Stimulated activated CD8-positive, alpha-beta memory T cell treated with anti-CD3 and anti-CD28 coated beads, Interleukin-4, amount 100 ng/mL, for 24 hours (primary cell): ENCODE results near the gene BOLA2B.
"Not testable (repeated sequence)": the region's sequence is repeated elsewhere in the genome, so short reads cannot be mapped to it uniquely, and the experiment has no call there.

Experiments
- DNase-seq: peaks from one replicate; pipeline ENCODE4 v3.0.0-alpha.2; 2020; ENCODE audit warnings: low read depth

Gene BOLA2B

DNA sequence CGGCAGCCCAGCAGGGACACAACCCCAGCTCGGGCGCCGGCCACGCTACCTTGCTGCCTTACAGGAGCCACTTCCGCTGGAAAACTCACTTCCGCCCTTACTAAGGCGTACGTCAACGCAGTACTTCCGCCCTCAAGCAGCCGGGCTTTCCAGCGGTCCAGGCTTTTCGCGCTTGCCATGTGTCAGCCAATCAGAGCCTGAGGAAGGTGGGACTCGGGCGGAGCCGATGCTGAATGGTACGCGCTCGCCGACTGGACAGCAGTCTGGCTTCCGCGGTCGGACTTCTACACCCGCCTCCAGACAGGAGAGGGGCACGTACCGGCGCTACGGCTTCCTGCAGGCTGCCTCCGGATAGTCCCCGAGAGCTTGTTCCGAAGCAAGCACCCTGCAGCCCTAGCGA lies at the start of gene BOLA2B, which contains the start of gene SLX1A:
Gene BOLA2B, minus strand, starts transcription at position 52 of the 400 bp plus-strand sequence. CDS start 71 bp downstream, outside the sequence.
Gene SLX1A, plus strand, starts transcription at position 261 of the 400 bp plus-strand sequence. CDS start 210 bp downstream, outside the sequence.
- not testable (repeated sequence) for DNase-seq

DNA sequence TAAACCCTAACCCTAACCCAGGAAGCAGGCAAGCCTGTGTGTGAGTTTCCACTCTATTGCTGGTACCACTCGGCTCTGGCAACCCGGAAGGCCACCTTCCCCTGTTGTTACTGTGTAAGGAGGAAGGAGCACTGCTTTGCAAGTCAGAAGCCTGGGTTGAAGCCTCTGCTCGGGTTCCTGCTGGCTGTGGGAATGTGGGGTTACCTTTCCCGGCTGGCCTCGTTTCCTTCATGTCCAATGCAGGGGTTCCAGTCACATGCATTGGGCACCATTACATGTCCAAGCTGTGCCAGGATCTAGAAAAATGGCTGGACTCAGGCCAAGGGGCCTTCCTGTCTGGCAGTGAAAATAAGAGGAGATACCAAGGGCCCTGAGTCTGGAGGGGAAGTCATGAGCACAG lies 23.6 kb upstream of the BOLA2B start:
- DNase-seq: not testable (repeated sequence)

DNA sequence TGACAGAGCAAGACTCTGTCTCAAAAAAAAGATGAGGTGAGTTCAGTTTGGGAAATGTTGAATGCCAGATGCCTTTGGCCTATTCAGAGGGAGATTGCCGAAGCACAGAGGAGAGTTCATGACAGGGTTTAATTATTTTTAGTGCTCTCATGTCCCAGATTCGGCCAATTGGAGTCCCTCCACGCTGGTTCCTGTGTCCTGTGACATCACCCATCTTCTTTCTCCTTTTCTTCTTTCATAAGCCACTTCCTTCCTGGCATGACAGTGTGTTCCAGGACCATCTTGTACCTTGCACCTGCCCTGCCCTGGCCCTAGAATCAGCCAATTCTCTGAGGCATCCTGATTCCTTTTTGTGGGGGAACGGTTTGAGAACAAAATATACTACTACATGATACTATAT lies 17.9 kb upstream of the BOLA2B start:
- DNase-seq: not testable (repeated sequence)

DNA sequence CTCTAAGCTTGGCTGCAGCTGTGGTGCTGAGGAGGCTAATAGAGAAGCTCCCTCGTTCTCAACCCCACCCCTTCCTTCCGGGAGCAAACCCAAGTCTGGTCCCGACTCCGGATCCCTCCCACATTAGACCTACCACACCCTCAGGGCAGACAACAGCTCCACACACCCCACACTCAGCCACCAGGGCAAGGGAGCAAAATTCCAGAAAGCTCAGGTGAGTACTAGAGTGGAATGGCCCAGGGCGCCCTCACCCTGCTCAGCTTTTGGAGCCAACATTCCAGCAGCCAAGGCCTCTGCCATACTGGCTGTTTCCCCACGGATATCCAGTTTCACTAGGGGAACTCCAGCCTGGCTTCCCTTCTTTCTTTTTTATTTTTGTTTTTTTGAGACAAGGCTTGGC lies 15.6 kb upstream of the BOLA2B start:
- not testable (repeated sequence) for DNase-seq

DNA sequence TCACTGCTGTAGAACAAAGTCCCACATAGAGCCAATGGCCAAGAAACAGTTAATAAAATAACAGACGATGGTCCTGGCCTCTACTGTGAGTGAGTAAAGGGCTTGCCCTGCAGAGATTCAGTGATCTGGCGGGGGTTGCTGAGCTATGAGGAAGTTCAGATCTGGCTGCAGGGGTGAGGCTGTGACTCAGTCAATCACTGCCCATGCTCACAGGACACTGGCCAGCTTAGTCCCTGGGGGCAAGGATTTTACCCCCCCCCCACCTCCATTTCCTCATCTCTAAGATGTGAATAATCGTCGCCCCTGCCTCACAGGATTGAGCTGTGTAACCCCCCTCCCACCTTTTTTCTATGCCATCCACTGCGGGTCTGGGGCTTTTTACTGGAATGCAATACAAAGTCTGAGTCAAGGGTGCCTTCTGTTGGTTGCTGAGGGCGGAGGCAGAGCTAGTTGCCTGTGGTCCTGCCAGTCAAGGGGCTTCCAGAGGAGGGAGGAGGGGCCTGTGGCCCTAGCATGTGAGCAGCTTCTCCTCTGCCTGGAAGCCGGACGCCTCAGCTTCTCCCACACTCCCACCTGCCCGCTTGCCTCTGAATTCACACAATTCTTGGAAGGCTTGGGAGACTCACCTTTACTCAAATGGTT lies 13.7 kb upstream of the BOLA2B start:
- DNase-seq: not testable (repeated sequence)

DNA sequence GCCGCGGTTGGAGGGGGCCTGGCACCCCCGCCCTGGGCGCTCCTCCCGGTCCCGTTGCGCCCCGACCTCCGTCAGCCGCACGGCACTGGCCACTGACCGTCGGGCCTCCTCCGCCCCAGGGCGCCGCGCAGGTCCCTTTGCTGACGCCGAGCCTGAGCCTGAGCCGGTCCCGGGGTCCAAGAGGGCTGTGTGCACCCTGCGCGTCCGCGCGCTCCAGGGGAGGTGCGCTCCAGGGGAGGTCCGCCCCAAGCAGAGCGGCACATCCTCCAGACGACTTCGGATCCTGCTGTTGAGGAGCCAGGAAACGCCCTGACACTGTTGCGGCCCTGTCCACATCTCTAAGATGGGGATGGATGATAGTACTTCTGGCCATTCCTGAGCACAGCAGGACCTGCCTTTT lies 12.8 kb upstream of the BOLA2B start:
- DNase-seq: not testable (repeated sequence)

DNA sequence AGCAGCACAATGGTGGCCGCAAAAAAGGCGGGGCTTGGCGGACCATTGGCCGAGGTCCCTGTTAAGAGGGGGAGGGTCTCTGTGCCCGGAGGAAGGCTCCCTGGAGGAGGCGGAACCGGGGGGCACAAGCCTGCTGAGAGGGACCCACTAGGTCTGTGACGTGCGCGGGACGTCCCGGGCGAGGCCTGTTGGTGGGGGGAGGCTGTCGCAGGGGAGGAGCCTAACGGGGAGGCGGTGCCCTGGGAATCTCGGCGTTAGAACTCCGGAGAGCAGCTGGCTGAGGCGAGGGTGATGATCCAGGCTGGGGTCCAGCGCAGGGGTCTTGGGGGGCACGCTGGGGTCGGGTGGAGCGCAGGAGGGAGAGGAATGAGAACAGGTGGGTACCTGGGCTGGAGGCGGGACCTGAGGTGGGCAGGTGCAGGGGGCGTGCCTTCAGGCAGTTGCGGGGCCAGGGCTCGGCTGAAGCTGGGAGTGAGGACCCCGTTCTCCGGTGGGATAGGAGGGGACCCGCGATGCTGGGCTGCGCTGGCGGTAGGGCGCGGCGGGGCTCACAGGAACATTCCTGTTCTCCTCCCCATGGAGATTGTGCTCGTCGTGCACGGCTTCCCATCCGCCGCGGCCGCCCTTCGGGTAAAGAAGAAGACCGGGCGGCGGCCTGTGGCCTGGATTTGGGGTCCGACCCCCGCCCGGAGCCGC lies 12.2 kb upstream of the BOLA2B start:
- DNase-seq: not testable (repeated sequence)

DNA sequence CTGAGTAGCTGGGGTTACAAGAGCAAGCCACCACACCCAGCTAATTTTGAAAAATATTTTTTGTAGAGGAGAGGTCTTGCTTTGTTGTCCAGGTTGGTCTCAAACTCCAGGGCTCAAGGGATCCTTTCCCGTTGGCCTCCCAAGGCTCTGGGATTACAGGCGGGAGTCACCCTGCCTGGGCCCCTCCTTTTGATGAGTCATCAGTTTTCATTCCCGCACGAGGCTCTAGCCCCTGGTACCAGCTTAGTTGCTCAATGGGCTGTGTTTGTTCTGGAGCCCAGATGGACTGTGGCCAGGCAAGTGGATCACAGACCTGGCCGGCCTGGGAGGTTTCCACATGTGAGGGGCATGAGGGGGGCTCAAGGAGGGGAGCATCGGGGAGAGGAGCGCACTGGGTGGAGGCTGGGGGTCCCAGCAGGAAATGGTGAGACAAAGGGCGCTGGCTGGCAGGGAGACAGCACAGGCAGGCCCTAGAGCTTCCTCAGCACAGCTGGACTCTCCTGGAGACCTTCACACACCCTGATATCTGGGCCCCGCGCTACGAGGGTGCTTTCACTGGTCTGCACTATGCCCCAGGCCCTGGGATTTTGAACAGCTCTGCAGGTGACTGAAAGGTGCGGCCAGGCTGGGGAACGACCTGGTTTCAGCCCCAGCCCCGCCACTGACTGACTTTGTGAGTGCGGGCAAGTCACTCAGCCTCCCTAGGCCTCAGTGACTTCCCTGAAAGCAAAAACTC lies 6.3 kb upstream of the BOLA2B start:
- DNase-seq: not testable (repeated sequence)

DNA sequence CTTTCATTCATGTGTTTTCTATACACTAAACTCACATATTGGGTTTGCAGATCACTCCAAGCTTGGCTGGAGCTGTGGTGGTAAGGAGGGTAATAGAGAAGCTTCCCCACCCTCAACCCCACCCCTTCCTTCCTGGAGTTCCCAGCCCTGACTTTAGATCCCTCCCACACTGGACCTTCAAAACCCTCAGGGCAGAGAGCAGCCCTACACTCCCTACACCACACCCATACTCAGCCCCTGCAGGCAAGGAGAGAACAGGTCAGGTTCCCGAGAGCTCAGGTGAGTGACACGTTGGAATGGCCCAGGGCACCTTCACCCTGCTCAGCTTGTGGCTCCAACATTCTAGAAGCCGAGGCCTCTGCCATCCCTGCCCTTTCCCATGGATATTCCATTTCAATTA lies 5.6 kb upstream of the BOLA2B start, which contains the start of gene SULT1A3:
Gene SULT1A3, plus strand, starts transcription at position 207 of the 400 bp plus-strand sequence. CDS start 1,474 bp downstream, outside the sequence.
- not testable (repeated sequence) for DNase-seq

DNA sequence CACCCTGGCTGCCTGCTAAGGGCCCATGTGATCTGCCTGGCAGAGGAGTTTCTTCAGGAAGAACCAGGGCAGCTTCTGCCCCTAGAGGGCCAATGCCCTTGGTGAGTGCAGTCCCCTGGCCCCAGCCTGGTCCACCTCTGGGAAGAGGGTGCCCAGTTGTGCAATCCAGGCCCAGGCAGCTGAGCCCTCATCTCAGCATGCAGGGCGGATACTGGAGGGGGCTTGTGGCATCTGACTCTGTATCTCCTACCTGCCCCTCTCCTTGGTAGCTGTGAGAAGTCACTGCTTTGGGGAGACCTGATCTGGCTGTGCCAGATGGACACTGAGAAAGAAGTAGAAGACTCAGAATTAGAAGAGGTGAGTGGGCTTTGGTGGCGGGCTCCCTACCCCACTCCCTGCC lies 3.5 kb upstream of the BOLA2B start:
- DNase-seq: not testable (repeated sequence)

DNA sequence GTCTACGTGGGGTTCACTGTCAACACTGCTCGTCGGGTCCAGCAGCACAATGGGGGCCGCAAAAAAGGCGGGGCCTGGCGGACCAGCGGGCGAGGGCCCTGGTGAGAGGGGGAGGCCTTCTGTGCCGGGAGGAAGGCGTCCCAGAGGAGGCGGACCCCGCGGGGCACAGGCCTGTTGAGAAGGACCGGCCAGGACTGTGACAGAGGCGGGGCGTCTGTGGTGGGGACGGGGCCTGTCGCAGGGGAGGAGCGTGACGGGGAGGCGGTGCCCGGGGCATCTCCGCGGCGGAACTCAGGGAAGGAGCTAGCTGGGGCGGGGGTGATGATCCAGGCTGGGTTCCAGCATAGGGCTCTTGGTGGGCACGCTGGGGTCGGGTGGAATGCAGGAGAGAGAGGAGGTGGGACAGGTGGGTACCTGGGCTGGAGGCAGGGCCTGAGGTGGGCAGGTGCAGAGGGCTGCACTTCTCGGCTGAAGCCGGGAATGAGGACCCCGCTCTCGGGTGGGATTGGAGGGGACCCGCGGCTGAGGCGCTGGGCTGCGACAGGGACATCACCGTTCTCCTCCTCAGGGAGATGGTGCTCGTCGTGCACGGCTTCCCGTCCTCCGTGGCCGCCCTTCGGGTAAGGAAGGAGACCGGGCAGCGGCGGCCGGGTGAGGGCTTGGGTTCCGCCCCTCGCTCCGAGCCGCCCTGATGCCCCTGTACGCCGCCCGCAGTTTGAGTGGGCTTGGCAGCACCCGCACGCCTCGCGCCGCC lies 883 bp upstream of the BOLA2B start:
- not testable (repeated sequence) for DNase-seq

DNA sequence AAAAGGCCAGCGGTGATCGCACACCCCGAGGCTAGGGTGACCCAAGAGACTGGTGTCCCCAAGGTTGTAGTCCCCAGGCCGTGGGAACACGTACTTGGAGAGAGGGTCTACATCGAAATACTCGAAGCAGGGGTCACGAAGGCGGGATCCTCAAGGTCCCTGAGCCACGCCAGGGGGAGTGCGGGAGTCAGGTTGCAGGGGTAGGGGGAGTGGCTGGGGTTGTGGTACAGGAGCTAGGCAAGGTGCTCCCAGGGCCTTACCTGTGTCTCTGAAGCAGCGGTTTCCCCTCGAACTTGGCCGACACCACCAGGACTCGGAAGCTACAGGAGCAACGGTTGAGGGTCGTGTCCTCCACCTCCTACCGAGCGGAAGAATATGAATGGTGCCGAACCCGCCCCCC lies 368 bp downstream of the BOLA2B start:
- DNase-seq: not testable (repeated sequence)

DNA sequence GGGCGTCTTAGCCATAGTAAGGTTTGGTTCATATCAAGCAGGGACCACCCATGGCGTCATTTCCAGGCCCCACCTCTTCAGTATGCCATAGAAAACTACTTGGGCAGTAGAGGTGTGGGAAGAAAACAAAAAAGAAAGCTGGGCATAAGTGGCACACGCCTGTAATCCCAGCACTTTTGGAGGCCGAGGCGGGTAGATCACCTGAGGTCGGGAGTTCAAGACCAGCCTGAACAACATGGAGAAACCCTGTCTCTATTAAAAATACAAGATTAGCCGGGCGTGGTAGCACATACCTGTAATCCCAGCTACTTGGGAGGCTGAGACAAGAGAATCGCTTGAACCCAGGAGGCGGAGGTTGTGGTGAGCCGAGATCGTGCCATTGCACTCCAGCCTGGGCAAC lies 2.3 kb downstream of the BOLA2B start:
- not testable (repeated sequence) for DNase-seq

DNA sequence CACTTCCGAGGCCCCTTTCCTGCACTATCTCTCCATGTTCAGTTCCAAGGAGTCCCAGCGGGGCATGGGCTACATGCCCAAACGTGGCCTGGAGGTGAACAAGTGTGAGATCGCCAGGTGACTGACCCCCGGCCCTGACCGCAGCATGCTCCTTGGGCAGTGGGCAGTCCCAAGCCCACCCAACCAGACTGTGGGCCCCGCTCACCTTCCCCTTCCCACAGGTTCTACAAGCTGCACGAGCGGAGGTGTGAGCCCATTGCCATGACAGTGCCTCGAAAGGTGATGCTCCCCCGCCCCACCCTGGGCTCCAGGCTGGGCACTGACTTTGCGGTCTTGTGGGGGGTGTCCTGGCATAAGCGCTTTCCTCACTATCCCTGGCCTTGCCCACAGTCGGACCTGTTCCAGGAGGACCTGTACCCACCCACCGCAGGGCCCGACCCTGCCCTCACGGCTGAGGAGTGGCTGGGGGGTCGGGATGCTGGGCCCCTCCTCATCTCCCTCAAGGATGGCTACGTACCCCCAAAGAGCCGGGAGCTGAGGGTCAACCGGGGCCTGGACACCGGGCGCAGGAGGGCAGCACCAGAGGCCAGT lies 5.4 kb downstream of the BOLA2B start:
- DNase-seq: no peak

DNA sequence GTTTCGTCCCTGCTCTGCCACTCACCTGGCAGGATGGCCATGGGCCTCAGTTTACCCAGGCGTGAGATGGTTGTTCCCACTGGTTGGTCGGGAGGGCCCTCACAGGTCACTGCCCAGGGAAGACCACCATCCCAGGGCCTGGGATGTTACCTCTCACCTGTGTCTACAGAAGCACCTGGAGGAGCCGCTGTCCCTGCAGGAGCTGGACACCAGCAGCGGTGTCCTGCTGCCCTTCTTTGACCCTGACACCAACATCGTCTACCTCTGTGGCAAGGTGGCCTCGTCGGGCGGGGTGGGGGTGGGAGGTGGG lies 6.0 kb downstream of the BOLA2B start:
- no peak for DNase-seq

DNA sequence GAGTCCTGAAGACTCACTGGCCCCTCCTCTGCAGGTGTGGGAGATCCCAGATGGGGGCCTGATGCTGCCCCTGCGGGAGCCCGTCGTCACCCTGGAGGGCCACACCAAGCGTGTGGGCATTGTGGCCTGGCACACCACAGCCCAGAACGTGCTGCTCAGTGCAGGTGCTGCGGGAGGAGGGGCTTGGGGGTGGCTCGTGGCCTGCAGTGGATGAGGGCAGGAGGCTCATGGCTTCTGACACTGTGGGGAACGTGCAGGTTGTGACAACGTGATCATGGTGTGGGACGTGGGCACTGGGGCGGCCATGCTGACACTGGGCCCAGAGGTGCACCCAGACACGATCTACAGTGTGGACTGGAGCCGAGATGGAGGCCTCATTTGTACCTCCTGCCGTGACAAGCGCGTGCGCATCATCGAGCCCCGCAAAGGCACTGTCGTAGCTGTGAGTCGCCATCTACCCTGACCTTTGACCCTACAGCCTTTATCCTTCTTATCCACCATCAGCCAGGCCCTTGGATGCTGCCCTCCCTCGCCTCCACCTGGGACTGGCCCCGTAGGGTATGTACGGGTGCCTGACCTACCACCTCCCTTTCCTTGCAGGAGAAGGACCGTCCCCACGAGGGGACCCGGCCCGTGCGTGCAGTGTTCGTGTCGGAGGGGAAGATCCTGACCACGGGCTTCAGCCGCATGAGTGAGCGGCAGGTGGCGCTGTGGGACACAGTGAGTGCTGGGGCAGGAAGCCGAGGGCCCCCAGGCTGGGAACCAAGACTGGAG lies 6.5 kb downstream of the BOLA2B start:
- peak; percentile 81 for DNase-seq

DNA sequence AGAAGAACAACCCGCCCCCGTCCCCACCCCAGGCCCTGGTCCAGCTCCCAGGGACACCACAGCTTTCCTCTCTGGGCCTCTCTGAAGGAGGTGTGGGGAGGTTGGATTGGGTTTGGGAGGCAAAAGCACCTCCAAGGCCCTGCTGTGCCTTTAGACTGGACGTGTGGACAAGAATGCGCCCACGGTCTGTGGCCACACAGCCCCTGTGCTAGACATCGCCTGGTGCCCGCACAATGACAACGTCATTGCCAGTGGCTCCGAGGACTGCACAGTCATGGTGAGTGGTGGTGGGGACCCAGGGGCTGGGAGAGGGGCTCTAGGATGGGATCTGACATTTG lies 7.1 kb downstream of the BOLA2B start:
- DNase-seq: no peak

DNA sequence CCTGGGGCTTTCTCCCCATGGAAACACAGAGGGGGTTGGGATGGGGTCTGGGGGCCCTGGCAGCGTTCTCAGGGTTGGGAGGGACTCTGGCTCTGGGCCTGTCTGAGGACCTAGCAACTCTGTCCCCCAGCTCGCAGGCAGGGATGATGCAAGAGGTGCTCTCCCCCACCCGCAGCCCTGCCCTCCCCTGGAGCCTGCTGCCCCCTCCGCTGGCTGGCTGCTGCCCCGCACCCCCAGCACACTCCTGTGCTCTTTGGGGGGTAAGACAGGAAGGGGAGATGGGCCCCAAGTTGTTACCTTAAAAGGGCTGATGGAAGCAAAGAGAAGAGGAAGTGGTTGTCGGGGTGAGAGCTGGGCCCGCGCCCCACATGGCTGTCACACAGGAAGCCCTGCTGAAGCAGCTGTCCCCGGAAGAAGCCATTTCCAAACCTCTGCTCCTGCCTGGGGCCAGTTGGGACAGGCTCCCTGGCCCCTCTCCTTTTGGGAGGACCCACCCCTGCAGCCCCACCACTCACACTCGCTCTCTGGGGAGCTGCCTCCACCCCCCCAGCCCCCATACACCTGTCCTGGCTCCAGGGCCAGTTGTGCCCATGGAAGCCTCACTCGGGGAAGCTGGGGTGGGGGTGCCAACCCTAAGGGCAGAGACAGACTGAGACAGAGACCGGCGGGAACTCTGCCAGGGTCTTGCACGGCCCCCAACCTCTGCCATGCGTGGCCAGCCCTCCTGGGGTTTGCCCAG lies 7.6 kb downstream of the BOLA2B start:
- DNase-seq: peak; percentile 74

DNA sequence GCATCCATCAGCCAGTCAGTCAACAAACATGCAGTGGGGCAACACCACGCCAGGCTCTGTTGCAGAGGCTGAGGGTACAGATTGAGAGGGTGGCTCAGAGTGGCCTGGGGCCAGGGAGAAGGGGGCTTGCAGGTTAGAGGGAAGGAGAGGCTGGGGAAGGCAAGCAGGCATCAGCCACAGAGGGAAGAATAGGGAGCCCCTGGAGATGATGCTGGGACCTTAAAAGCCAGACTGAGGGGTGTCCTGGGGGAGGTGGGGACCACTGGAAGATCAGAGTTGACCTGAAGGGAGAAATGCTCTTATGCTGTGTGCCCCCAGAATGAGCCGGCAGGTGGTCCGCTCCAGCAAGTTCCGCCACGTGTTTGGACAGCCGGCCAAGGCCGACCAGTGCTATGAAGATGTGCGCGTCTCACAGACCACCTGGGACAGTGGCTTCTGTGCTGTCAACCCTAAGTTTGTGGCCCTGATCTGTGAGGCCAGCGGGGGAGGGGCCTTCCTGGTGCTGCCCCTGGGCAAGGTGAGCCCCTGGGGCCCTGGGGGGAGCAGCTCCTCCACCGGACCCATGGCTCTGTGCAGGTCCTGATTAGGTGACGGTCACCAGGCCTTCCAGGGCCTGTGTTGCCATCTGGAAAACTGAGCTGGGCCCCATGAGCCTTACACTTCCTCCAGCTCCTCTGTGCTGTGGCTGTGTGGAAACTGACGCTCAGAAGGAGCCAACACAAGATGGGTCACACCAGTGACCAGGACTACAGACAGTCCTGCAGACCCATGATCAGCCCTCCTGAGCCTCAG lies 8.4 kb downstream of the BOLA2B start:
- DNase-seq: no peak
